ENCODE results near the gene FILIP1L. TPM values are rescaled to one million over a fixed set of nuclear protein-coding genes. Genes with fewer than 3 reads are reported as not detected.

FILIP1L gene
- total and polyA plus RNA-seq, 2 of the 8 experiments (the other 6 are each of a cell fraction or from before 2014, with no cell fraction given) = 0.06 to 0.09 TPM

- no peak overlapping the region for H3K18ac ChIP-seq (ENCODE audit: extremely low read depth, low read length)
- no peaks in the 10 kb centered on the region for H4K20me1 ChIP-seq (replicated peaks in 1 of 2; ENCODE audit: control insufficient read depth in 1 of 2, insufficient read depth in 2 of 2, low read length in 2 of 2)
- no peak overlapping the region for H2AFZ ChIP-seq (ENCODE audit: low read length)
- H3K56ac ChIP-seq (replicated peaks; ENCODE audit: insufficient read length, low read depth, low read length) = no peak overlapping the region
- TF ChIP-seq POLR2A (IDR thresholded peaks at IDR 0.05; ENCODE audit: control extremely low read depth in 1 of 2, low read depth in 2 of 2, low read length in 2 of 2) (no peak), KDM4A (IDR thresholded peaks at IDR 0.05; ENCODE audit: low read depth, low read length, severe bottlenecking) (no peak), CBX5 (IDR thresholded peaks at IDR 0.05; ENCODE audit: low read depth, low read length) (no peak), BRCA1 (IDR thresholded peaks at IDR 0.05; ENCODE audit: low read depth, low read length) (no peak), RNF2 (IDR thresholded peaks at IDR 0.05; ENCODE audit: borderline replicate concordance, low read depth, low read length, missing control alignments, poor library complexity, severe bottlenecking) (no peak), EZH2 (IDR thresholded peaks at IDR 0.05; ENCODE audit: low read depth, low read length, severe bottlenecking) (no peak), ATF3 (IDR thresholded peaks at IDR 0.05; ENCODE audit: insufficient read depth, low read depth, low read length) (no peak), MAFK (IDR thresholded peaks at IDR 0.05; ENCODE audit: low read depth, low read length) (no peak), CBX8 (IDR thresholded peaks at IDR 0.05; ENCODE audit: borderline replicate concordance, low read depth, low read length) (no peak)
- no peak overlapping the region for H3K4me2 ChIP-seq (ENCODE audit: insufficient read depth in 1 of 2, low read depth in 2 of 2, low read length in 2 of 2)
- no peak overlapping the region for H3K14ac ChIP-seq (ENCODE audit: insufficient read length)
- H3K36me3 ChIP-seq (ENCODE audit: control insufficient read depth in 2 of 4, insufficient read depth in 4 of 4, low read length in 3 of 4) = no peaks in the 10 kb centered on the region
- CTCF ChIA-PET (ENCODE audit: partially characterized antibody) = interaction anchor here (0.7 to 3.8 kb wide), 2 partner anchors 18 to 292 kb away, joined by 3 to 11 read pairs; no protein-coding TSS in a partner anchor
- no peak overlapping the region for H3K23ac ChIP-seq (ENCODE audit: insufficient read length)
- no peaks in the 10 kb centered on the region for H3K79me1 ChIP-seq (ENCODE audit: low read depth, low read length)
- FAIRE-seq (no peak), DNase-seq (ENCODE audit: low read depth in 1 of 2, low spot score in 2 of 2) (no peak)
- H3K27ac ChIP-seq (ENCODE audit: low read depth, low read length) = no peak overlapping the region
- no peak overlapping the region for H3K4me3 ChIP-seq (ENCODE audit: extremely low read depth in 1 of 4, insufficient read depth in 2 of 4, low read depth in 3 of 4, low read length in 4 of 4)
- no peak overlapping the region for H2BK20ac ChIP-seq (ENCODE audit: low read length)
- H2BK15ac ChIP-seq (ENCODE audit: low read length) = no peak overlapping the region
- no peak overlapping the region for H4K91ac ChIP-seq (replicated peaks; ENCODE audit: insufficient read length, low read length)
- POLR2A ChIA-PET (ENCODE audit: partially characterized antibody) = no interaction called here
- no peak overlapping the region for H3K9ac ChIP-seq (replicated peaks in 1 of 4; ENCODE audit: extremely low read depth in 1 of 4, low read depth in 3 of 4, low read length in 3 of 4)
- no peak overlapping the region for H2BK120ac ChIP-seq (replicated peaks; ENCODE audit: low read depth, low read length)
- WGBS, 2 experiments (ENCODE audit: extremely low coverage in 1 of 2, insufficient coverage in 1 of 2, insufficient read length in 1 of 2, insufficient replicate concordance in 2 of 2, low coverage in 1 of 2, low lambda C conversion rate in 2 of 2, missing lambda C conversion rate in 1 of 2) = 90% methylated on average over 7 of the region's 7 CpGs; no CpG with 5 or more reads in 1 of the 2 experiments
- no peak overlapping the region for H4K8ac ChIP-seq (ENCODE audit: extremely low read depth, insufficient read depth, low read length)
- no peak overlapping the region for H2BK12ac ChIP-seq (ENCODE audit: low read depth, low read length)
- H4K5ac ChIP-seq (ENCODE audit: insufficient read length, low read depth, low read length) = no peak overlapping the region
- no peaks in the 10 kb centered on the region for H3K79me2 ChIP-seq (ENCODE audit: control insufficient read depth in 1 of 2, insufficient read depth in 2 of 2, low read length in 2 of 2)
- no peak overlapping the region for H2BK5ac ChIP-seq (ENCODE audit: low read depth, low read length)
- no peaks in the 10 kb centered on the region for H3K27me3 ChIP-seq (replicated peaks in 1 of 4; ENCODE audit: control insufficient read depth in 3 of 4, extremely low read depth in 1 of 4, insufficient read depth in 3 of 4, low read length in 3 of 4)
- H2AK5ac ChIP-seq (ENCODE audit: low read depth, low read length) = no peak overlapping the region
- no peaks in the 10 kb centered on the region for H3K9me3 ChIP-seq (ENCODE audit: insufficient read depth in 2 of 2, low read depth in 1 of 2, low read length in 1 of 2)
- H3K23me2 ChIP-seq (ENCODE audit: low read depth, low read length) = no peaks in the 10 kb centered on the region
- H3K4ac ChIP-seq (replicated peaks; ENCODE audit: insufficient read length, low read depth, low read length) = no peak overlapping the region
- peaks cover 0 to 2% (median 0%) of the 10 kb centered on the region in 4 experiments; a peak in 1 of 7 replicates for H3K4me1 ChIP-seq (replicated peaks in 1 of 4; ENCODE audit: control insufficient read depth in 3 of 4, insufficient read depth in 4 of 4, low read length in 3 of 4)
Observed at GRCh38 chr3:100108464-100109079, 5.7 kb downstream of the FILIP1L start.

Measured in H1 (cell line).